Erythroblast (primary cell): ENCODE measurements around the gene CA5A.

Experiments
- GATA1 ChIP-seq: IDR thresholded peaks from 2 replicates; pipeline ENCODE4 v1.6.1; 2011; ENCODE audit warnings: low read depth, mild to moderate bottlenecking, control low read depth, low read length, moderate library complexity
- POLR2A ChIP-seq: IDR thresholded peaks from 2 replicates; pipeline ENCODE4 v1.6.1; 2011; ENCODE audit warnings: mild to moderate bottlenecking, low read length

DNA sequence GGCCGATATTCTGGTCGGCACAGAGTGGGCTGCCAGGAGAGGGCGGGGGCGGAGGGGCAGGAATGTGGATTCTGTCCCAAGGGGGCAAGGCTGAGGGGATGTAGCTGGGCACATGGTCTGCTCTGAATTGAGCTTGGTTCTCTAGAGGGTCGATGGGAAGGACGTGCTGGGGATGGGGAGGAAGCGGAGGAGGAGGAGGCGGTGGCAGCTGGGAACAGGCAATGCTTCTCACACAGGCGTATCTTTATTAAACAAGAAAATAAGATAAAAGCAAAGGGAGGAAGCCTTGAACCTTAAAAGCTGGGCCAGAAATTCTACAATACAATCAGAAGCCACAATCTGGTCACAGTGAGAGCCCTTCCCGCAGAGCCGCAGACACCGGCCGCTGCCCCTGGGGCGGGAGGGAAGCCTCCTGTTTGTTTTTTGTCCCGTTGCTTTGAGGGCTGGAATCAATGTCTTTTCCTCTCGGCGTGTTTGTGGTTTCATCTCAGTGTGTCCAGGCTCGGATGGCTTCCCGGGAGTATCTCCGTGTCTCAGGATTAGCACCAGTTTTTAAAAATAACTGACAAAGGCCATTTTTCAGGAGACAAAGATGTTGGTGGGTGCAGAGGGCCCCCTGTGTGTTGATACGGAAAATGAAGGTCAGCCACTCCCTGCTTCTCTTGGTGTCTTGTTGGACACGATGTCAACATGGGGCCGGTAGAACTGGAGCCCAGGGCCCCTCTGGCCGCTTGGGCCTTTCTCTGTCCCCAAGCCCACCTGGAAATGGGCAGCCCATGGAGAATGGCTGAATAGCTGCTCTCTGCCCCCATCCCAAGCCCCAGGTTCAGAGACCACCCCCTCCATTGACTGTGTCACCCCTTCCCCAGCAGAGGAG is 54.8 kb downstream of the CA5A start:
- TF ChIP-seq POLR2A (no peak), GATA1 (no peak)
